GM19035 (cell line): ENCODE results near the gene ZNF518A.
A peak's percentile ranks its signal among the peaks of the same experiment; 100 is the strongest.
"Not testable (repeated sequence)": the region's sequence is repeated elsewhere in the genome, so short reads cannot be mapped to it uniquely, and the experiment has no call there.

Experiments
- ATAC-seq: cut with Tn5 transposase; IDR thresholded peaks from one replicate; pipeline ENCODE4 v1.9.1; 2021; ENCODE audit not compliant: unreplicated experiment

The ZNF518A gene

DNA sequence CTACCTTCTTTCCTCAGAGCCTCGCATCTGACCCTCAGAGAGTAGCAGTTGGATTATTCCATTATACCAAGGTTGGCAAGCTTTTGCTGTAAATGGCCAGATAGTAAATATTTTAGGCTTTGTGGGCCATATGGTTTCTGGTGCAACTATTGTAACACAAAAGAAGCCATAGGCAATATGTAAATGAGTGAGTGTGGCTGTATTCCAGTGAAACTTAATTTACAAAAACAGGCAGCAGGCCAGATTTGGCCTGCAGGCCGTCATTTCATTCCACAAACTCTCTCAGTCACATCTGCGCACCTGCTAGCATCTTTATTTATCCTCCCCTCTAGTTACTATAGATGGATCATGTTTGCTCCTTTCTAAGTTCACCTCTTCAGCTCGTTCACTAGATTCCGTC, 6.7 kb downstream of the ZNF518A start:
- ATAC-seq, result no peak

DNA sequence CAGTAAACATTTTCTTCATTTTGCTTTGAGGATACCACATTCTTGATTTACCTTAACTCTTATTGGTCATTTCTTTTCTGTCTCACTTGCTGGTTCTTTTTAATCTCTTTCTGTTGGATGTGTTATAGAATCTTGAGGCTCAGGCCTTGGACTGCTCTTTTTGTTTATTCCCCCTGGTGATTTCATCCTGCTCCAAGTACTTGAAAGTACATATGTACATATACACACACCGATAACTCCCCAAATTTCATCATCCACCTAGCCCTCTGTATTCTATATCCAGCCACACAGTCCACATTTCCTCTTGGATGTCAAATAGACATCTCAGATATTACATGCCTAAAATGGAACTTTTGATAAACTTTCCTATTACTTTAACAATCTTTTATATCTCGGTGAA, 7.5 kb downstream of the ZNF518A start:
- no peak for ATAC-seq

DNA sequence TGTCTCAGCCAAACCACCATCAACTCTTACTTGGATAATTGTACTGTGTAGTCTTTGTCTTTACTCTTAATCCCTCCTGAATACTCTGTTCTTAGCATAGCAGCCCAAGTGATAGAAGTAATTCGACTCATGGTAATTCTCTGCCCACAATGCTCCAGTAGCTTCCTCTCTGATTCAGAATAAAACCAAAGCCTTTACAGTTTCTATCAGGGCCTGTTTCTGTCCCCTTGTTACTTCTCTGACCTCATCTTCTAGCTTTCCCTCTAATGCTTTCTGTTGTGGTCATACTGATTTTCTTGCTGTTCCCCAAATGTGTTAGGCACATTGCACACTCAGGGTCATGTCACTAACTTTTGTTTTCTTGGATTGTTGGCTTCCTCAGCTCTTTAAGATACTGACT, 8.0 kb downstream of the ZNF518A start:
- ATAC-seq, result peak; percentile 96

DNA sequence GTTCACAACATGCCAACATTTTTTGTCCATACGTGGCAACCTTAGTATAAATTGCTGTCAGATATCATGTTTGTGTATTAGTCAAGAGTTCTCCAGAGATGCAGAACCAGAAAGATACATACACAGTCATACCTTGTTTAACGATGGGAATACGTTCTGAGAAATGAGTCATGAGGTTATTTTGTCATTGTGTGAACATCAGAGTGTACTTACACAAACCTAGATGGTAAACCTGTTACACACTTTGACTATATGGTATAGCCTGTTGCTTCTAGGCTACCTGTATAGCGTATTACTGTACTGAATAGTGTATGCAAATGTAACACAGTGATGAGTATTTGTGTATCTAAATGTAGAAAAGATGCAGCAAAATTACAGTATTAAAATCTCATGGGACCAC, 22.3 kb downstream of the ZNF518A start:
- ATAC-seq, result no peak

DNA sequence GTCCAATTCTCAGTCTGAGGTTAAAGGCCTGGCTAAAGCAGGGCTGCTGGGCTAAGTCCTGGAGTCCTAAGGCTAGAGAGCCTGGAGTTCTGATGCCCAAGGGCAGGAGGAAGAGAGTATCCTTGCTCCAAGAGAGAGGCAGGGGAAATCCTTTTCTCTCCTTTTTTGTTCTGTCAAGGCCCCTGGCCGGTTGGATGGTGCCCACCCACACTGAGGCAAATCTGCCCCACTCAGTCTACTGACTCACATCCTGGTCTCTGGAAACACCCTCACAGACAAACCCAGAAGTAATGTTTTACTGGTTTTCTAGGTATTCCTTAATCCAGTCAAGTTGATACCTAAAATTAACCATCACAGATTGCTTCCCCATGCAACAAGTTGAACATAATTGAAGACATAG, 23.0 kb downstream of the ZNF518A start:
- no peak for ATAC-seq

DNA sequence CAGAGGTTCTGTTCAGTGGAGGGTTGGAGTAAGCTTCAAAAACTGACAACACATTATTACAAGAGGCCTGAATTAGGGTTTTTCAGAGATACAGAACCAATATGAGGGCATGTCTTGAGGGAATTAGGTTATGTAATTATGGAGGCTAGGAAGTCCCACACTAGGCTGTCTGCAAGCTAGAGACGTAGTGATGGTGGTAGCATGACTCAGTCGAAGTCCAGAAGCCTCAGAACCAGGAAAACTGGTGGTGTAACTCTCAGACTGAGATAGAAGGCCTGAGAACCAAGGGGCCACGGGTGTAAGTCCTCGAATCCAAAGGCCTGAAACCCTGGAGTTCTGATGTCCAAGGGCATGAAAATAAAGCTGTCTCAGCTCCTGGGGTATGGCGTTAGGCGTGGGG, 35.6 kb downstream of the ZNF518A start:
- ATAC-seq, result no peak

DNA sequence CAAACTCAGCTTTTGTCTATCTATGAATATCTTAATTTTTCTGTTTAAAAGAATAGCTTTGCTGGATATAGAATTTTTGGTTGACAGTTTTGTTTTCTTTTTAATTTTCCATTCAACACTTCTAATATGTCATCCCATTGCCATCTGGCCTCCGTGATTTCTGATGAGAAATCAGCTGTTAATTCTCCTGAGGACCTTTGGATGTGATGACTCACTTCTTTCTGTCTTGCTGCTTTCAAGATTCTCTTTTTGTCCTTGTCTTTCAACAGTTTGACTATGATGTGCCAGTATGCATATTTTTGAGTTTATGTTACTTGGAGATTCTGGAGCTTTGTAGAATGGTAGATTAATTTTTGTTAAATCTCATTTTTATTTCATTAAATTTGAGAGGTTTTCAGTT, 38.4 kb downstream of the ZNF518A start:
- ATAC-seq, result no peak

DNA sequence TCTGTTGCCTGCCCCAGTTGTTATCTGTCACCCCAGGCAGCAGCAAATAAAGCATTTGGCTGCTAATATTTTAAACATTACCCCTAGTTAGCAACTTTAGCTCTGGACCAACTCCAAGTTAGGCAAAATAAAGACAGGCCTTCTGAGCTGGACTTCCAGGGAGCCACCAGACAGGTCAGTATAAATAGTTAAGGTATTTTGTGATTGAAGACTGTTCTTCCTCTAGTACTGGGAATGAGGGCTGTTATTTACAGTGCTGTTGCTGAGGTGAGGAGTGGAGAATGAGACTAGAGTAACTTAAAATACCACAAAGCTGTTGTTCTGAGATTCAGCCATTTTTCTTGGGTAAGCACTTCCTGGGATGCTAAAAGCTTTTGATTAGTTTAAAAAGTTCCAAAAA, 40.1 kb downstream of the ZNF518A start:
- no peak for ATAC-seq

DNA sequence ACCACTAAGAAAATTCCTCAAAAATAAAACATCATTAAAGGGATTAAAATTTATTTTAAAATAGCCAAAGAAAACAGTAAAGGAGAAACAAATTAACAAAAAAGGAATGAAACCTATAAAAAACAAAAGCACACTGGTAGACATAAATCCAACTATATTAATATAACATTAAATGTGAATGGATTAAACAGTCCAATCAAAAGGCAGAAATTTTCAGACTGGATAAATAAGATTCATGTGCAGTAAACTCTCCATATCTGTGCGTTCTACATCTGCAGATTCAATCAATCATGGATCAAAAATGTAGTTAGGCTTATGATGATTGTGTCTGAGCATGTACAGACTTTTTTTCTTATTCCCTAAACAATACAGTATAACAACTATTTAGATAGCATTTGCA, 42.6 kb downstream of the ZNF518A start:
- ATAC-seq, result no peak

DNA sequence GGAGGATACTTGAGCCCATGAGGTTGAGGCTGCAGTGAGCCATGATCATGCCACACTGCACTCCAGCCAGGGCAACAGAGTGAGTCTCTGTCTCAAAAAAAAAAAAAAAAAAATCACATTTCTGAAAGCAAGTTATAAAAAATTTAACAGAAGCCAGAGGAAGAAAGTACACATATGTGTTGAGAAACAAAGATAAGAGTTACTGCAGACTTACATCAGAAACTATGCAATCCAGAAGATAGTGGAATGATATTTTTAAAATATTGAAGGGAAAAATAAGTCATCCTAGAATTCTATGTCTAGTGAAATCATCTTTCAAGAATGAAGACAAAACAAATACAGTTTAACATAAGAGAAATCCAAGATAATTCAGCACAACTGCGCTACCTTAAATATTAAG, 46.9 kb downstream of the ZNF518A start:
- no peak for ATAC-seq

DNA sequence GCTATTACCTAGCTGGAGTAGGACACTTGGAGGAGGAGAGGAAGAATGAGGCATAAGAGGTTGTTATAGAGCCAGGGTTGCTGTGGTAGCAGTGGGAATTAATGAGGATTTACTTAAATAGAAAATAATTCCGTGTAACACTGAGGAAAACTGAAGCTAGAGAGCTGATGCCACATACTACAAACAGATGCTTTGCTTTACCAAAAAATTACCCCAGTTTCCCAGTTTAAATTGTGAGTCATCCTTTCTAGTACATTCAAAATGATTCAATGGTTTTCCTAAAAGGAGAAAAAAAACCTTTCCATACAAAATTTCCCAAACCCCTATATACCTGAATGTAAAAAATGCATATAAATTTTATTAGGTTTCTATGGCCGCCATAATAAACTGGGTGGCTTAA, 58.3 kb downstream of the ZNF518A start:
- no peak for ATAC-seq

DNA sequence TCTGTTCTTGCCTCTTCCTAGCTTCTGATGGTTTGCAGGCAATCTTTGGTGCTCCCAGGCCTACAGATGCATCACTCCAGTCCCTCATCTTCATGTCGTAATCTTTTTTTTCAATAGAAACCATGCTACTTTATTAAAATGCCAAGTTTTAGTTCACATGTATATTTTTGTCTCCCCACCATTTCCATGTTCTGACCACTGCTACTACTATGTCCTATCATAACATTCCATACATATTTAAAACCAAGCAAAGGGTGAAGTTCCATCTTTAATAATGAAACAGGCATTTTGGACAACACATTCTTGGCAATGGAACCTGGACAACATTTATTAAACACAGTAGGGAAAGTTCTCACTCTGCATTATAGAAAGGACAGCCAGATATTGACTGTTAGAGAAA, 58.8 kb downstream of the ZNF518A start:
- ATAC-seq, result no peak

DNA sequence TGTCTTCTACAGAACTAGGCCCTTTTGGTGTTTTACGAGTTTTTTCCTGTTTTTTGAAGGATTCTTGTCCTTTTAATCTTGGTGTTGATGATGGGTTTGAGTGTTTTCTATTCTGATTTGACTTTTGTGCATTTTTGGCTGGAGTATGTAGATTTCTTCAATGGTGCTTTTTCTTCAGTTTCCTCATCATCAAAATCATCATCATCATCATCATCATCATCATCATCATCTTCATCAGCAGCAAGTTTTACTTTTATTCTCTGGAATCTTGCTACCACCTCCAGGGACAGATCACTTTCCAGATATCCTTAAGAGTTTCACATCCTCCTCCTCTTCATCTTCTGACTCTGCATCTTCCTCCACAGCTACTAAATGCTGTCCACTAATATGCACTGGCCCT, 59.4 kb downstream of the ZNF518A start:
- ATAC-seq, result not testable (repeated sequence)

DNA sequence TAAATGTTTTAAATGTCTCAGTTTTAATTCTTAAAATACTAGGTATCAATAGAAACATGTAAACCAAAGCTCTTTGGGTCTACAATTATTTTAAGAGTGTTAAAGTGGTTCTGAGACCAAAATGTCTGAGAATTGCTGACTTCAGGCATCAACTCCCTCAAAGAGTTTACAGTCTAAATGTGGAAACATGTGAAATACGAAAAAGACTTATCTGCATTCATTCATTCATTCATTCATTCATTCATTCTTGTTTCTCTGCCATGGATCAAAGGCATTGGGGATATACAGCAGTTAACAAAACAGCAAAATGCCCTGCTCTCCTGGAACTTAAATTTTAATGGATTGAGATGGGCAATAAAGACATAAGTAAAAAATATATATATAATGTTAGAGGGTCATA, 71.4 kb downstream of the ZNF518A start:
- no peak for ATAC-seq

DNA sequence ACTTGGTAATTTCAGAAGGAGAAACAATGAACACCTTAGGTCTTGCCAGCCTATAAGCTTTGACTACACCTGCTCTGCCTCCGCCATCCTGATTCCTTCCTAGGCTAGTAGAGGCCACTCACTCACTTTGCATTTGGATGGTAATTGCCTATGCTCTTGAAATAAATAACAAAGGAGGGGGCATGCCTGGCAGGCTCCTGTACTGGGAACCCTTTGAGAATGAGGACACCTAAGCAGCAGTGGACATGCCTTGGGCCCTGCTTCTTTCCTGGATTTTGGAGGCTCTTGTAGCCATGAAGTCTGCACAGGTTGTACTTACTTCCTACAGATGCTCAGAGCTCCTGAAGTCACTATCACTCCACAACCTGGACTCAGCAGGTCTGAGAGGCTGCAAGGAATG, 75.5 kb downstream of the ZNF518A start:
- ATAC-seq, result no peak

DNA sequence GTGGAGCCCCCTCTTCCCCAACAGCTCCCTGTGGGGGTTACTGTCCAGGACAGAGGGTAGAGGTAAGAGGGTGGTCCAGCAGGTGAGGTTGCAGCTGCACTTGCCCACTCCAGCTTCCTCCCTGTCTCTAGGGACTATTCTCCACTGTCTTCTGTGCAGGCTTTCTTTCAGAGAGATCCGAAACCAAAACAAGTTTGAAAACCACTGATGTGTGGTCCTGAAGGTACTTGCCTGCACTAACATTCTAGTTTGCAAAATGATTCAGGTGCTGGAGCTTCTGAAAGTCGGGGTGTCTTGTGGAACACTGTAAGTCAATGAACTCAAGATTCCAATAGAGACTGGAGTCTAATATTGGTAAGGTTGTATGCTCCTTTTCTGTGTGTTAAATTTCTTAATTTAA, 78.2 kb downstream of the ZNF518A start:
- ATAC-seq, result peak; percentile 61

DNA sequence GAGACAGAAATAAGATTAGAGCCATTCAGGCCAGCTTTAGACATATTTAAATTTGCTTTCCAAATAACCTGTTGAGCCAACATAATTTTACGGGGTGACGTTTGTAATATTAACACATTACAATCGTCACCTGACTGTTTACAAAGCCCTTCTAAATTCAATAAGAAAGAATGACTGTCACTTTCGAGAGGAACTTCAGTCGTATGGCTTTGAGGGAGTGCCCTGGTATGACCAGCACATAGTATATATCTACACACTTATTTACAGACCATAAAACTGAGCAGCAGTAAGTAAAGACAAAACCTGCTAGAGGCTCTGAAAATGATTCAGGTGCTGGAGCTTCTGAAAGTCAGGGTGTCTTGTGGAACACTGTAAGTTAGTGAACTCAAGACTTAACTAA, 78.8 kb downstream of the ZNF518A start:
- ATAC-seq, result no peak

DNA sequence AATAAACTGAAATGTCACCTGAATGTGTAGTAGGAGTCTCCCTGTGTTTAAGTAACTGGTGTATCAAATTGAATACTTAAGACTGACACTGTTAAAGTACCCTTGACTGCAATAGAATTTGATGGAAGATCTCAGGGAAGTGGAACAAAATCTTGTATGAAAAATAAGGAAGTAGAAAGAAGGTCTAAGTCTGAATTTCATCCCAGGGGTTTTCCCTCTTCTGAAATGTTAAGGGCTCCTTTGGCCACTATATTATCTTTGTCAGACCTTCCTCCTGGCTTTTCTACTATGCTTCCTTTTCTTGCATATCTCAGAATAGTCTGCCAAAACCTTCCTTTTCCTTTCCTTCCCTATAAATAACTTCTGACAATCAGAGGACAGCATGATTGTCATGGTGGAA, 81.7 kb downstream of the ZNF518A start:
- no peak for ATAC-seq

DNA sequence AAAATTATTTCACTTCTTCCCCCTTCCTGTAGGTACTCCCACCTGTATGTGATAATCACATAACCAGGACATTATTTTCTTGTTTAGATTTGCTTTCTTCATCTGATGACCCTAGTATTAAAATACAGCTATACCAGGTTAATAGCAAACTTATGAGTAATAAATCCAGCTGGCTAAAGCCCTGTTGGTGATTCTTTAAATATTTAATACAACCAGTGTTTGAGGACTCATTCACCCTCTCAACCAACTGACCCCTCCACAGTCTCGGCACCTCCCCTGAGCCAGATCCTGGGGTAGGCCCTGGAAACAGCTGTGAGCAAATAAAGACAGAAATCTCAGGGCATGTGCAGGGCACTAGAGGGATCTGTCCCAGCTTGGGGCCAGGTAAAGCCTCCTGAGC, 82.8 kb downstream of the ZNF518A start:
- no peak for ATAC-seq
